Ectodermal cell (in vitro differentiated cells): ENCODE measurements around the gene COQ10A.

Experiments
- H3K27ac ChIP-seq: 2 replicates; pipeline ENCODE4 v1.7.0; 2013; ENCODE audit warnings: mild to moderate bottlenecking, low read depth, low read length; ENCODE audit not compliant: insufficient read depth, poor library complexity, severe bottlenecking
- H3K27me3 ChIP-seq: 2 replicates; pipeline ENCODE4 v1.7.0; 2013; ENCODE audit warnings: mild to moderate bottlenecking, low read length; ENCODE audit not compliant: insufficient read depth, control insufficient read depth, poor library complexity, severe bottlenecking
- H3K36me3 ChIP-seq: one replicate; pipeline ENCODE4 v1.7.0; 2013; ENCODE audit warnings: low read length; ENCODE audit not compliant: control insufficient read depth, insufficient read depth
- H3K4me1 ChIP-seq: one replicate; pipeline ENCODE4 v1.7.0; 2013; ENCODE audit warnings: low read length; ENCODE audit not compliant: control insufficient read depth, insufficient read depth
- H3K4me3 ChIP-seq: 2 replicates; pipeline ENCODE4 v1.7.0; 2013; ENCODE audit warnings: low read depth, low read length, control low read depth; ENCODE audit not compliant: insufficient read depth
- H3K9me3 ChIP-seq: 2 replicates; pipeline ENCODE4 v1.7.0; 2013; ENCODE audit warnings: mild to moderate bottlenecking, low read length, moderate library complexity; ENCODE audit not compliant: control insufficient read depth
- WGBS, 2 experiments: methylation state at CpG; one replicate each; pipeline ENCODE4 v1.1.7; 2013; ENCODE audit warnings: missing lambda C conversion rate in 2 of 2; 5-methylcytosine and 5-hydroxymethylcytosine counted together

Gene COQ10A

GRCh38 chr12:56297400-56297799 lies 30.7 kb downstream of the COQ10A start:
- H3K27me3 ChIP-seq, result no peaks in the 10 kb centered on the region
- H3K36me3 ChIP-seq, result peaks cover 4% of the 10 kb centered on the region
- no peak overlapping the region for H3K4me3 ChIP-seq
- H3K9me3 ChIP-seq, result no peaks in the 10 kb centered on the region
- H3K4me1 ChIP-seq, result peaks cover 4% of the 10 kb centered on the region
- 96 to 97% methylated on average over 8 of the region's 8 CpGs for WGBS, 2 experiments
- no peak overlapping the region for H3K27ac ChIP-seq

DNA sequence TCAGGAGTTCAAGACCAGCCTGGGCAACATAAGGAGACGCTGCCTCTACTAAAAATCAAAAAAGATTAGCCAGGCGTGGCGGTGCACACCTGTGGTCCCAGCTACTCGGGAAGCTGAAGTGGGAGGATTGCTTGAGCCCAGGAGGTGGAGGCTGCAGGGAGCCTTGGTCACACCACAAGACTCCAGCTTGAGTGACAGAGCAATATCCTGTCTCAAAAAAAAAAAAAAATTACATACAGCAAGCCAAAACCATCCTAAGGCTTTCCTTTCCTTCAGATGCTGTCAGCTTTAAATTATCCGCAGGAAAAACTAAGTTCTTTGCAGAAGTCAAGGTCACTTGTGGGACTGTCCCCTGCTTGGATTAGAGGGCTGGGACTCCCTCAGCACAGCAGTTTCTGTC lies 32.1 kb downstream of the COQ10A start:
- no peak overlapping the region for H3K27ac ChIP-seq
- WGBS, 2 experiments, result 93% methylated on average over 5 of the region's 5 CpGs
- H3K4me3 ChIP-seq, result peak overlapping the region; percentile 96
- H3K4me1 ChIP-seq, result peaks cover 4% of the 10 kb centered on the region
- H3K9me3 ChIP-seq, result no peaks in the 10 kb centered on the region
- peaks cover 4% of the 10 kb centered on the region for H3K36me3 ChIP-seq
- no peaks in the 10 kb centered on the region for H3K27me3 ChIP-seq

DNA sequence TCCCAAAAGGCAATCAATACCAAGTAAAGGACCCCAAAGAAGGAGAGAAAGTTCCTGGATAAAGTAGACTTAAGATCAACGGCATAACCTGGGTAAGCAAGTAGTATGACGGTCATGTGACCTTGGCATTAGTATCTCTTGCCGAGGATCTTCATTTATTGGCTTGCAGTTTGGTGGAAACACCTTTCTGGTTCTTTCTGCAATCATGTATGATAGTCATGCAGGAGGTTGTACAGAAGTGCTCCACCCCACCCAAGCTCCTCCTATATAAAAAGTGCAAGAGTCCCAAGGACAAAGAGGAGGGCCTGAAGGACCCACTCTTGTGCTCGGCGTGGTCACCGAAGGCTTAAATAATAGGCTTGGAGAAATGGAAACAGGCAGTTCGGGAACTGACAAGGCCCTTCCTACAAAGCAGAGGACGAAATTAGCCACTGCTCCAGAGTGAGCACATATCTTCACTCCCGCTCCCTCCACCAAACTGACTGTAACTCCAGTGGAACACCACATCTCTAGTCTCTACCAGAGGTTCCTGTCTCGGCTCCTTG lies 32.6 kb downstream of the COQ10A start:
- Histone ChIP-seq H3K36me3 (peaks cover 4% of the 10 kb centered on the region), H3K27ac (peak overlapping the region; percentile 78), H3K4me3 (peak overlapping the region; percentile 96), H3K9me3 (no peaks in the 10 kb centered on the region), H3K27me3 (no peaks in the 10 kb centered on the region), H3K4me1 (peaks cover 4% of the 10 kb centered on the region)
- WGBS, 2 experiments, result 13% methylated on average over 10 of the region's 10 CpGs

DNA sequence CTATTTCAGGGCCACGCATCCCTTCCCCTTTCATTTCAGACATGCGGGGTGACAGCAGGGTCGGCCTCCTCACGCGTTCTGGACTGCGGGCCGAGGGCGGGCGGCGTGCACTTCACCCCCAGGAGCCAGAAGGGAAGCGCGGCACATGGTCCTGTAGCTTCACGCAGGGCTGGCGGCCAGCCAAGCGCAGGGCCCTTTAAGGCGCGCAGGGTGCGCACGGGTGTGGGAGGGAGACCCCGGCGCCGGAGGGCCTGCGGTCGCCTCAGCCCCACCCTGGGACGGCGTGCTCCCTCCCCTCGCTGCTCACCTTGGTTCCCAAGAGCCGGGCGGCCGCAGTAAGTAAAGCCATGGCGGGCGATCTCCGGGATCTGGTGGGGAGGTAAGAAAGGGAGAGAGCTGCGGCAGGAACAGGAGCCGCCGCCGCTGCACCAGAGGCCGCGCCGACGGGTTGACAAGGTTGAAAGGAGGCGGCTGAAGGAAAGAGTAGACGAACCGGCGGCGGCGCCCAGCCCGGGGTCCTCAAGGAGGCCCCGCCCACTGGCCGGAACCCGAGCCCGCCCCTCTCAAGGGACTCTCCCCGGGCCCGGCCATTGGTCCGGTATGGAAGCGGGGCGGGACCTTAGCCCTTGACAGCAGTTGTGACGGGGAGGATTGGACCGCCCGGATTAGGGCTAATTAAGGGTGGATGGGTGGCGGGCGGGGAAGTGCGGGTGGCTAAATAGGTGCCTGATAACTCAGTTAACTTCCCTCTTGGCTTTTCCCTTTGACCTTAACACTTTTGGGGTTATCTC lies 33.3 kb downstream of the COQ10A start, which contains the start of gene CS:
TSS of gene CS (minus strand) at position 478 of the 791 bp plus-strand sequence. CDS start at position 349, 129 bp downstream.
- Histone ChIP-seq H3K4me3 (peak within 1 kb of the TSS; percentile 96), H3K27ac (peak within 1 kb of the TSS; percentile 78), H3K36me3 (peaks cover 4% of the 10 kb centered on the region), H3K27me3 (no peaks in the 10 kb centered on the region), H3K4me1 (peaks cover 4% of the 10 kb centered on the region), H3K9me3 (no peaks in the 10 kb centered on the region)
- WGBS, 2 experiments, result 0% methylated on average over 63 of the region's 63 CpGs

DNA sequence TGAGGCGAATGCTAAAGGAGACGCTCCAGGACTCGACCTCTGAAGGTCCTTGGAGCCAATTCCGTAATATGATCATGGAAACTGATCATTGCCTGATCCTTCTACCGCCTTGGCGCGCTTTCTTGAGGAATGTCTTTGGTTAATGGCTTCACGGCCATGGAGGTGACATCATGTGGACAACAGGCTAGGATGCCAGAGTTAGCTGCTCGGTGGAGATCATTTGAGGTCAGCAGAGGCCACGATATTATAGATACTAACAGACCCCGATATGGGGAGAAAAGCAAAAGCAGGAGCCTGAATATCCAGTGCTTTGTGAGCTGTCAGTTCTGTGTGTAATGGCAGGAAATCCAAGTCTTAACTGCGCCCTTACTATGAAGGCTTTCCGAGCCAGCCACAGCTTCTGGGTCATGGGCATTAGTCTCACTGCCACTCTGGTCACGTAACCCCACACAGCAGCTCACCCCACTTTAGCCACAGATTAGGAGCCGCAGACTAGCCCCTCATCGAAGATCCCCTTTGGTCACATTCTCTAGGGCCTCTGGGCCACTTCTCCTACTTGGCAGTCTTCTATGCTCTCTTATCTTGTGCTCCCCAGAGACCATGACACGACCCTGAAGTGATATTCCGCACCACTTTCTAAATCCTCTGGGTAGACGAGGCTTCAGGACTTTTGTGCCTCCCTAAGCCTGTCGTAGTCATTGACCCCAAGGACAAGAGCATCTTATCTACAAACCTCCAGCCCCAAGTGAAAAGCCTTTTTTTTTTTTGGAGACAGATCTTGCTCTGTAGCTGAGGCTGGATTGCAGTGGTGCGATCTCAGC lies 34.1 kb downstream of the COQ10A start:
- Histone ChIP-seq H3K9me3 (no peaks in the 10 kb centered on the region), H3K4me1 (peaks cover 4% of the 10 kb centered on the region), H3K27me3 (no peaks in the 10 kb centered on the region), H3K36me3 (peaks cover 4% of the 10 kb centered on the region), H3K4me3 (peak overlapping the region; percentile 26), H3K27ac (no peak overlapping the region)
- 69 to 71% methylated on average over 21 of the region's 21 CpGs for WGBS, 2 experiments

- peaks cover 17% of the 10 kb centered on the region for H3K36me3 ChIP-seq
- no peak overlapping the region for H3K27ac ChIP-seq
- 93% methylated on average over 3 of the region's 3 CpGs for WGBS, 2 experiments
- H3K27me3 ChIP-seq, result no peaks in the 10 kb centered on the region
- no peaks in the 10 kb centered on the region for H3K4me1 ChIP-seq
- H3K9me3 ChIP-seq, result no peaks in the 10 kb centered on the region
- H3K4me3 ChIP-seq, result no peak overlapping the region
These were observed 37.5 kb downstream of the COQ10A start for GRCh38 chr12:56304276-56304675.

GRCh38 chr12:56304872-56305590 lies 38.3 kb downstream of the COQ10A start:
- WGBS, 2 experiments, result 92 to 93% methylated on average over 7 to 8 of the region's 8 CpGs
- no peak overlapping the region for H3K27ac ChIP-seq

DNA sequence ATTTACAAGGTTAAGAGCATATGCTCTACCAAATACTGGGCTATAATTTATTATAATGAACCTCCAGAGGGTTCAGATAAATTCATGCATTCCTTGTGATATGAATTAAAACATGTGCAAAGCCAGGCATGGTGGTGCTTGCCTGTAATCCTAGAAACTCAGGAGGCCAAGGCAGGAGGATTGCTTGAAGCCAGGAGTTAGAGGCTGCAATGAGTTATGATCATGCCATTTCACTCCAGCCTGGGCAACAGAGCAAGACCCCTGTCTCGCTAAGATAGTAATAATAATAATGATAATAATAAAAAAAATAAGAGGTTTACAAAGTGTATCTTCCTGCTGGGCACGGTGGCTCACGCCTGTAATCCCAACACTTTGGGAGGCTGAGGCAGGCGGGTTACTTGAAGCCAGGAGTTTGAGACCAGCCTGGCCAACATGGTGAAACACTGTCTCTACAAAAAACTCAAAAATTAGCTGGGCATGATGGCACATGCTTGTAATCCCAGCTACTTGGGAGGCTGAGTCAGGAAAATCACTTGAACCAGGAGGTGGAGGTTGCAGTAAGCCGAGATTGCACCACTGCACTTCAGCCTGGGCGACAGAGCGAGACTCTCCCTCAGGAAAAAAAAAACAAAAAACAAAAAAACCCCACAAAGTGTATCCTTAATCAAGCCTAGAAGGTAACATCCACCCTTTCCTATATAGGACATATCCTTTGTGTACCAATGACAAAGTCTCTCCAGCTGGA lies 40.7 kb downstream of the COQ10A start:
- WGBS, 2 experiments, result 94 to 96% methylated on average over 6 of the region's 7 CpGs
- H3K4me3 ChIP-seq, result no peak overlapping the region
- no peak overlapping the region for H3K27ac ChIP-seq
- no peaks in the 10 kb centered on the region for H3K9me3 ChIP-seq
- no peaks in the 10 kb centered on the region for H3K4me1 ChIP-seq
- no peaks in the 10 kb centered on the region for H3K27me3 ChIP-seq
- H3K36me3 ChIP-seq, result peaks cover 20% of the 10 kb centered on the region

More at GRCh38 chr12:56304872-56305590, 38.3 kb downstream of the COQ10A start:
- Histone ChIP-seq H3K4me1 (no peaks in the 10 kb centered on the region), H3K4me3 (no peak overlapping the region), H3K27me3 (no peaks in the 10 kb centered on the region), H3K9me3 (no peaks in the 10 kb centered on the region), H3K36me3 (peaks cover 17% of the 10 kb centered on the region)

- Histone ChIP-seq H3K4me1 (no peaks in the 10 kb centered on the region), H3K27ac (no peak overlapping the region), H3K27me3 (no peaks in the 10 kb centered on the region), H3K9me3 (no peaks in the 10 kb centered on the region), H3K36me3 (peaks cover 20% of the 10 kb centered on the region), H3K4me3 (no peak overlapping the region)
- 94 to 96% methylated on average over 3 of the region's 3 CpGs for WGBS, 2 experiments
These were observed 42.0 kb downstream of the COQ10A start for GRCh38 chr12:56308714-56309113.
